Measurements from ENCODE around the gene KANSL2. TPM values are rescaled to one million over a fixed set of nuclear protein-coding genes. Genes with fewer than 3 reads are reported as not detected.
"Not testable (repeated sequence)": the region's sequence is repeated elsewhere in the genome, so short reads cannot be mapped to it uniquely, and the experiment has no call there.

Gene KANSL2
- total and polyA plus RNA-seq, 2 donors (not counting 1 experiment from before 2014, with no cell fraction given) = 47.3 to 64.6 TPM

- Mint-ChIP-seq H3K27me3 (peaks cover 12% of the 10 kb centered on the region), H3K9me3 (ENCODE audit: insufficient read depth) (no peaks in the 10 kb centered on the region), H3K27ac (no peak overlapping the region), H3K4me1 (no peaks in the 10 kb centered on the region), H3K4me3 (no peak overlapping the region)
- no peaks in the 10 kb centered on the region for H4K20me1 ChIP-seq (ENCODE audit: control insufficient read depth, insufficient read depth, low read length, poor library complexity, severe bottlenecking)
- CTCF ChIA-PET = no interaction called here
- H3K79me2 ChIP-seq (ENCODE audit: control insufficient read depth, insufficient read depth, low read length) = no peaks in the 10 kb centered on the region
- H3K4me1 ChIP-seq (ENCODE audit: control insufficient read depth in 2 of 2, insufficient read depth in 2 of 2, low read length in 2 of 2) = no peaks in the 10 kb centered on the region
- POLR2A ChIA-PET = no interaction called here
- 57% methylated on average over 1 of the region's 5 CpGs for WGBS (ENCODE audit: insufficient coverage)
- TF ChIP-seq EZH2 (IDR thresholded peaks at IDR 0.05; ENCODE audit: borderline replicate concordance, insufficient read depth, low read depth, low read length, poor library complexity, severe bottlenecking) (no peak), CTCF (IDR thresholded peaks at IDR 0.05) (no peak)
- no peak overlapping the region for H3K27ac ChIP-seq (ENCODE audit: low read length in 2 of 2)
- H2AFZ ChIP-seq (ENCODE audit: insufficient read depth, low read depth, low read length, poor library complexity, severe bottlenecking) = no peak overlapping the region
- no peak overlapping the region for H3K4me3 ChIP-seq (ENCODE audit: control extremely low read depth in 1 of 5, extremely low read depth in 1 of 5, insufficient read depth in 1 of 5, low read depth in 2 of 5, low read length in 4 of 5)
- H3K4me2 ChIP-seq (replicated peaks; ENCODE audit: low read depth, low read length, poor library complexity, severe bottlenecking) = no peak overlapping the region
- intact Hi-C loops (cut with micrococcal nuclease) = no loop called here
- H3K9ac ChIP-seq (ENCODE audit: low read length) = no peak overlapping the region
- H3K9me3 ChIP-seq (ENCODE audit: control extremely low read depth in 1 of 3, control insufficient read depth in 2 of 3, insufficient read depth in 1 of 3, low read length in 2 of 3) = no peaks in the 10 kb centered on the region
- peaks cover 0 to 3% (median 0%) of the 10 kb centered on the region in 4 experiments for H3K27me3 ChIP-seq (replicated peaks in 1 of 4; ENCODE audit: control extremely low read depth in 1 of 4, control insufficient read depth in 3 of 4, insufficient read depth in 4 of 4, low read length in 3 of 4)
- ATAC-seq (ENCODE audit: low read depth) (no peak), DNase-seq (no peak)
- no peaks in the 10 kb centered on the region for H3K36me3 ChIP-seq (replicated peaks in 1 of 2; ENCODE audit: control extremely low read depth in 1 of 2, control insufficient read depth in 1 of 2, extremely low read depth in 1 of 2, insufficient read depth in 2 of 2, low read length in 1 of 2)
Measured at GRCh38 chr12:48728807-48729206, 46.8 kb upstream of the KANSL2 start.

- H3K4me2 ChIP-seq (replicated peaks; ENCODE audit: low read depth, low read length, poor library complexity, severe bottlenecking); H4K20me1 ChIP-seq (ENCODE audit: control insufficient read depth, insufficient read depth, low read length, poor library complexity, severe bottlenecking); H3K9ac ChIP-seq (ENCODE audit: low read length); H3K4me3 Mint-ChIP-seq; intact Hi-C loops (cut with micrococcal nuclease); H3K27ac ChIP-seq (ENCODE audit: low read length in 2 of 2); H3K79me2 ChIP-seq (ENCODE audit: control insufficient read depth, insufficient read depth, low read length); CTCF ChIA-PET; POLR2A ChIA-PET; H3K9me3 Mint-ChIP-seq (ENCODE audit: insufficient read depth); H2AFZ ChIP-seq (ENCODE audit: insufficient read depth, low read depth, low read length, poor library complexity, severe bottlenecking); H3K36me3 ChIP-seq (replicated peaks in 1 of 2; ENCODE audit: control extremely low read depth in 1 of 2, control insufficient read depth in 1 of 2, extremely low read depth in 1 of 2, insufficient read depth in 2 of 2, low read length in 1 of 2); H3K4me3 ChIP-seq (ENCODE audit: control extremely low read depth in 1 of 5, extremely low read depth in 1 of 5, insufficient read depth in 1 of 5, low read depth in 2 of 5, low read length in 4 of 5); H3K27me3 ChIP-seq (replicated peaks in 1 of 4; ENCODE audit: control extremely low read depth in 1 of 4, control insufficient read depth in 3 of 4, insufficient read depth in 4 of 4, low read length in 3 of 4); DNase-seq; ATAC-seq (ENCODE audit: low read depth); H3K27ac Mint-ChIP-seq; H3K27me3 Mint-ChIP-seq: not testable (repeated sequence)
- Histone ChIP-seq H3K4me1 (ENCODE audit: control insufficient read depth in 2 of 2, insufficient read depth in 2 of 2, low read length in 2 of 2) (peaks cover 8 to 11% of the 10 kb centered on the region in 2 donors), H3K9me3 (ENCODE audit: control extremely low read depth in 1 of 3, control insufficient read depth in 2 of 3, insufficient read depth in 1 of 3, low read length in 2 of 3) (peaks cover 0 to 18% (median 2%) of the 10 kb centered on the region in 3 donors)
- peaks cover 11% of the 10 kb centered on the region for H3K4me1 Mint-ChIP-seq
- 100% methylated on average over 1 of the region's 1 CpG for WGBS (ENCODE audit: insufficient coverage)
Measured at GRCh38 chr12:48720737-48721136, 38.7 kb upstream of the KANSL2 start.

GRCh38 chr12:48720171-48720570, 38.1 kb upstream of the KANSL2 start:
- H3K9me3 Mint-ChIP-seq (ENCODE audit: insufficient read depth); H3K27ac Mint-ChIP-seq; H3K27me3 ChIP-seq (replicated peaks in 1 of 4; ENCODE audit: control extremely low read depth in 1 of 4, control insufficient read depth in 3 of 4, insufficient read depth in 4 of 4, low read length in 3 of 4); H3K9ac ChIP-seq (ENCODE audit: low read length); H3K27ac ChIP-seq (ENCODE audit: low read length in 2 of 2); H3K4me3 ChIP-seq (ENCODE audit: control extremely low read depth in 1 of 5, extremely low read depth in 1 of 5, insufficient read depth in 1 of 5, low read depth in 2 of 5, low read length in 4 of 5); H3K4me2 ChIP-seq (replicated peaks; ENCODE audit: low read depth, low read length, poor library complexity, severe bottlenecking); CTCF ChIA-PET; H3K36me3 ChIP-seq (replicated peaks in 1 of 2; ENCODE audit: control extremely low read depth in 1 of 2, control insufficient read depth in 1 of 2, extremely low read depth in 1 of 2, insufficient read depth in 2 of 2, low read length in 1 of 2); H3K27me3 Mint-ChIP-seq; DNase-seq; H4K20me1 ChIP-seq (ENCODE audit: control insufficient read depth, insufficient read depth, low read length, poor library complexity, severe bottlenecking); ATAC-seq (ENCODE audit: low read depth); intact Hi-C loops (cut with micrococcal nuclease); H2AFZ ChIP-seq (ENCODE audit: insufficient read depth, low read depth, low read length, poor library complexity, severe bottlenecking); H3K4me3 Mint-ChIP-seq; POLR2A ChIA-PET: not testable (repeated sequence)
- peaks cover 16% of the 10 kb centered on the region for H3K4me1 Mint-ChIP-seq
- H3K79me2 ChIP-seq (ENCODE audit: control insufficient read depth, insufficient read depth, low read length) = peaks cover 12% of the 10 kb centered on the region
- WGBS (ENCODE audit: insufficient coverage) = 80% methylated on average over 2 of the region's 2 CpGs
- peaks cover 11 to 16% of the 10 kb centered on the region in 2 donors for H3K4me1 ChIP-seq (ENCODE audit: control insufficient read depth in 2 of 2, insufficient read depth in 2 of 2, low read length in 2 of 2)
- H3K9me3 ChIP-seq (ENCODE audit: control extremely low read depth in 1 of 3, control insufficient read depth in 2 of 3, insufficient read depth in 1 of 3, low read length in 2 of 3) = peaks cover 0 to 18% (median 2%) of the 10 kb centered on the region in 3 donors
